ENCODE measurements around the gene ZSCAN1.

The ZSCAN1 gene

GRCh38 chr19:58091251-58091995, 57.6 kb downstream of the ZSCAN1 start:
- H3K9me3 ChIP-seq (ENCODE audit: low read length): peaks cover 15% of the 10 kb centered on the region

GRCh38 chr19:58093071-58093470, 59.2 kb downstream of the ZSCAN1 start:
- Histone ChIP-seq H3K9ac (ENCODE audit: low read length) (no peak overlapping the region), H3K4me1 (ENCODE audit: insufficient read depth, low read length, severe bottlenecking) (peaks cover 6% of the 10 kb centered on the region), H3K36me3 (ENCODE audit: insufficient read depth, low read length) (peaks cover 47% of the 10 kb centered on the region), H4K20me1 (ENCODE audit: insufficient read depth, low read length) (no peaks in the 10 kb centered on the region), H3K27ac (ENCODE audit: low read depth, low read length, poor library complexity, severe bottlenecking) (no peak overlapping the region), H3K4me2 (ENCODE audit: low read length) (no peak overlapping the region), H3K4me3 (ENCODE audit: low read depth, low read length, poor library complexity, severe bottlenecking) (no peak overlapping the region), H3K9me2 (ENCODE audit: low read depth, low read length) (no peaks in the 10 kb centered on the region), H3K9me3 (ENCODE audit: low read length) (peaks cover 17% of the 10 kb centered on the region), H3K27me3 (ENCODE audit: insufficient read depth, low read length) (no peaks in the 10 kb centered on the region), H2AFZ (ENCODE audit: low read length) (no peak overlapping the region), H3K79me2 (ENCODE audit: insufficient read depth, low read length) (no peaks in the 10 kb centered on the region), H3F3A (ENCODE audit: insufficient read depth, low read length) (no peaks in the 10 kb centered on the region)
- TF ChIP-seq EZH2 (IDR thresholded peaks at IDR 0.05; ENCODE audit: borderline replicate concordance, low read length): no peak
- no peak for TF ChIP-seq CTCF (IDR thresholded peaks at IDR 0.05; ENCODE audit: low read length)

More at GRCh38 chr19:58091251-58091995, 57.6 kb downstream of the ZSCAN1 start:
- no peaks in the 10 kb centered on the region for H3K27me3 ChIP-seq (ENCODE audit: insufficient read depth, low read length)
- H3F3A ChIP-seq (ENCODE audit: insufficient read depth, low read length): no peaks in the 10 kb centered on the region
- H3K4me2 ChIP-seq (ENCODE audit: low read length): no peak overlapping the region
- TF ChIP-seq CTCF (IDR thresholded peaks at IDR 0.05; ENCODE audit: low read length): no peak
- TF ChIP-seq EZH2 (IDR thresholded peaks at IDR 0.05; ENCODE audit: borderline replicate concordance, low read length): no peak
- H3K79me2 ChIP-seq (ENCODE audit: insufficient read depth, low read length): no peaks in the 10 kb centered on the region
- no peak overlapping the region for H3K9ac ChIP-seq (ENCODE audit: low read length)
- no peak overlapping the region for H3K27ac ChIP-seq (ENCODE audit: low read depth, low read length, poor library complexity, severe bottlenecking)
- peaks cover 55% of the 10 kb centered on the region for H3K36me3 ChIP-seq (ENCODE audit: insufficient read depth, low read length)
- no peaks in the 10 kb centered on the region for H3K4me1 ChIP-seq (ENCODE audit: insufficient read depth, low read length, severe bottlenecking)
- no peak overlapping the region for H2AFZ ChIP-seq (ENCODE audit: low read length)
- H3K4me3 ChIP-seq (ENCODE audit: low read depth, low read length, poor library complexity, severe bottlenecking): no peak overlapping the region
- no peaks in the 10 kb centered on the region for H4K20me1 ChIP-seq (ENCODE audit: insufficient read depth, low read length)
- H3K9me2 ChIP-seq (ENCODE audit: low read depth, low read length): no peaks in the 10 kb centered on the region

- H3K9me3 ChIP-seq (ENCODE audit: low read length): peaks cover 17% of the 10 kb centered on the region
- H3K27me3 ChIP-seq (ENCODE audit: insufficient read depth, low read length): no peaks in the 10 kb centered on the region
- H3K27ac ChIP-seq (ENCODE audit: low read depth, low read length, poor library complexity, severe bottlenecking): no peak overlapping the region
- no peaks in the 10 kb centered on the region for H3K9me2 ChIP-seq (ENCODE audit: low read depth, low read length)
- no peak overlapping the region for H3K4me2 ChIP-seq (ENCODE audit: low read length)
- H3K36me3 ChIP-seq (ENCODE audit: insufficient read depth, low read length): peaks cover 31% of the 10 kb centered on the region; the same call in 1 of the 2 replicates
- peaks cover 10% of the 10 kb centered on the region for H3K4me1 ChIP-seq (ENCODE audit: insufficient read depth, low read length, severe bottlenecking)
- H4K20me1 ChIP-seq (ENCODE audit: insufficient read depth, low read length): no peaks in the 10 kb centered on the region
- H3F3A ChIP-seq (ENCODE audit: insufficient read depth, low read length): no peaks in the 10 kb centered on the region
- H3K9ac ChIP-seq (ENCODE audit: low read length): no peak overlapping the region
- H3K4me3 ChIP-seq (ENCODE audit: low read depth, low read length, poor library complexity, severe bottlenecking): no peak overlapping the region
- H3K79me2 ChIP-seq (ENCODE audit: insufficient read depth, low read length): no peaks in the 10 kb centered on the region
- no peak overlapping the region for H2AFZ ChIP-seq (ENCODE audit: low read length)
- TF ChIP-seq CTCF (IDR thresholded peaks at IDR 0.05; ENCODE audit: low read length) (no peak), EZH2 (IDR thresholded peaks at IDR 0.05; ENCODE audit: borderline replicate concordance, low read length) (no peak)
These were observed 61.5 kb downstream of the ZSCAN1 start for GRCh38 chr19:58095328-58095727.
